Left renal cortex interstitium (tissue), 4 donors: ENCODE measurements around the gene OPA3. TPM values are rescaled to one million over a fixed set of nuclear protein-coding genes. Genes with fewer than 3 reads are reported as not detected.

Source experiments
- DNase-seq, 4 donors: peaks; one replicate each; pipeline ENCODE4 v3.0.0-alpha.2; 2013; ENCODE audit warnings: low read depth in 4 of 4, low spot score in 2 of 4, missing footprints in 1 of 4
- polyA plus RNA-seq, 4 donors: library from polyadenylated mRNA; unstranded; fragments of 120-200 nt; gene quantifications; one replicate each; pipeline ENCODE4 v1.2.1, GENCODE V29; 2013; ENCODE audit not compliant: insufficient read length in 4 of 4

Gene OPA3
- polyA plus RNA-seq, 4 donors: 9.7 to 13.3 (median 10.6) TPM

DNA sequence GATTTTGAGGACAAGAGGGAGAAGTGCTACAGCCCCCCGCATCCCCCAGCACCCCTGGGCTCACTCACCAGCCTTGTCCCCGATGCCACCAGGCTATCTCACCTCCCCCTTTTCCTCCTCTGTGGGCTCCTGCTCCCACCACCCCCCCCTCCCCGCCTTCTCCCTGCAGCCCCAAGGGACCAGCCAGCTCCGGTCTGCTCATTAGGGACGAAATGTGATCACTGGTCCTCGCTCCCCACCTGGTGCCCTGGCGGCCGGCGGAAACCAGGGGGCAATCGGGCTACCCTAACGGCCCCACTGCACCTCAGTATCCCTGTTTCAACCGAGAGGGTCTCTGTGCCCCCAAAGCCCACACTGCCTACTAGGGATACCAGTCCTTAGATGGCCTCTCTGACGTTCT is 14.7 kb upstream of the OPA3 start:
- no peak for DNase-seq

DNA sequence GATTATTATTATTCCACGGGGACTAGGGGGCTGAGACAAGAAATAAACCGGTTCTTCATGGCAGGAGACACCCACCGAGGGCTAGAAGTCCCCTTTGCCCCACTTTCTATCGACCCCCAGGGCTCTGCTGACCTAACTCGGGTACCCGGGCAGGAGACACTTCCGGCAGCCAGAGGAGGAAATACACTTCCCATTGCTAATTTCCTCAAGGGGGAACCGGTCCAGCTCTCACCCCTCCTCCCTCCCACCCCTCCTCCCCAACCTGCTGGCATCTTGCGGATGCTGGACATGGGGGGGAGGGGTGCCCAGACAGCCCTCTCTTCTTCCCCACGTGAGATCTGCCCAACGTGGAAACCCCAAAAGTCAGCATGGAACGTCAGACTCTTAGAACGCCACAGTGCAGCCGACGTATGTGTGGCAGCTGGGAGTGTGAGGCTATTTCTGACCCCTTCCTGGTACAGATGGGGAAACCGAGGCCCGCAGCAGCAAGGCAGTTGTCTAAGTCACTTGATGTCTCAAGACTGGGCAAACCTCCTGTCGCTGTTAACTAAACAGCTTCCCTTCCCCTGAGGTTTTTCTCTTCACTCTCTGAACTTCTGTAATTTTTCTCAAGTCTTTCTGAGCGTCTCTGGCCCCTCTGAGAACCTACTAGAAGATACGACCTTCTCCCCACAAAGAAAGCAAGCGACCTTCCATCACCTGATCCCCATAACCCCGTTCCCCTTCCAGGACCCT is 13.8 kb upstream of the OPA3 start:
- no peak for DNase-seq

DNA sequence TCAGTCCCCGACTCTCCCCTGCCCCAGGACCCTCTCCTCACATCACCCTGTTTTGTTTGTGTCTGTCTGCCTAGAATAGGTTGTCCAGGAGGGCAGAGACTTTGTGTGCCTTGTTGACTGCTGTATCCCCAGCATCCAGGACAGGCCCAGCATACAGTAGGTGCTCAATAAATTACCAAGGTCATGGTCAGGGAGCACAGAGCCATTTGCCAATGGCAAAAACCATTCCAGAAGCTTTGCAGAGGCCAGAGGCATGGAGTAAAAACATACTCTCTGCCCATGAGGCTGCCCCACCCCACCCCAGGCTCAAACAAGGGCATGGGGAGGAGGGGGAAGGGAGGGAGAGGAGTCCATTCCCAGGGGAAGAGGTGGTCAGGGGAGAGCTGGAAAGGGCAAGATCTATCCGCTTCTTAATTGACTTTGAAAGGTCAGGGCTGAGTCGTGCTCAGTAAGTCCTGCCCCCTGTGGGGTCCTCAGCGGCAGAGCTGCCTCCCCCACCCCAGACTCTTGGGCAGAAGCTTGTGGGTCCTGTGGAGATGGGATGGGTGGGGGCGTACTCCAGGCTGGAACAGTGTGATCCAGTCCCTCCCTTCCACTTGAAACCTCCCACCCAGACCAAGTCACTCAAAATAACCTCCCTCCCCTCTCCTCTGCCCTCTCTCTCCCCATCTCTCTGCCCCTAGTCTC is 13.0 kb upstream of the OPA3 start:
- no peak for DNase-seq

DNA sequence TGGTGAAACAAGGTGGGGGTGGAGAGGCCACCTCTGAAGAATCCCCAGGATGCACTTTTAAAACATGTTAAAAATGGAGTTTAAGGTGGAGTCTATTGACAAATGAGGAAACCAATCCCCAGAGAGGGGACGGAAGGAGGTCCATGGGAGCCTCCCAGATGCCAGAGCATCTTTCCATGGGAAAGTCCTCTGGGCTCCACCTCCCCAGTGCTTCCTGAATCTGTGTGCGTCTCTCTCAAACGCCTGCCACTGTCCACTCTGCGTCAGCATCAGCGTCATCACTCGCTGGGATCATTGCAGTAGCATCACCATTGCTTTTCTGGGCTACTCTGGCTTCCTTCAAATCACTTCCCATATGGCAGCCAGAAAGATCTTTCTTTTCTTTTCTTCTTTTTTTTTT is 11.2 kb upstream of the OPA3 start:
- no peak for DNase-seq

DNA sequence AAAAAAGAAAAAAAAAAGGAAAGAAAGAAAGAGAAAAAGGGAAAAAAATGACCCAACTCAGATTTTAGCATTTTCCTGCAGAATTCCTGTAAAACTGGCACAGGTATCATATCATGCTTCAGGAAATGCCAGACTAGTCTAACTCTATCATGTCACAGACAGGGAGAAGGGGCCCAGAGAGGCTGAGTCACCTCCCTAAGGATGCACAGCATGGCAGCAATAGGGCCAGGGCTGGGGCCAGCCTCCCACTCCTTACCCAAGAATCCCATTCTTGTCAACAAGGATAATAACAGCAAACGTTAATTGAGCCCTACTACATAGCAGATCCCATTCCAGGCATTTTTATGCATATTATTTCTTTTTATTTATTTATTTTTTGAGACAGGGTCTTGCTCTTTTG is 8.9 kb upstream of the OPA3 start:
- DNase-seq: no peak

DNA sequence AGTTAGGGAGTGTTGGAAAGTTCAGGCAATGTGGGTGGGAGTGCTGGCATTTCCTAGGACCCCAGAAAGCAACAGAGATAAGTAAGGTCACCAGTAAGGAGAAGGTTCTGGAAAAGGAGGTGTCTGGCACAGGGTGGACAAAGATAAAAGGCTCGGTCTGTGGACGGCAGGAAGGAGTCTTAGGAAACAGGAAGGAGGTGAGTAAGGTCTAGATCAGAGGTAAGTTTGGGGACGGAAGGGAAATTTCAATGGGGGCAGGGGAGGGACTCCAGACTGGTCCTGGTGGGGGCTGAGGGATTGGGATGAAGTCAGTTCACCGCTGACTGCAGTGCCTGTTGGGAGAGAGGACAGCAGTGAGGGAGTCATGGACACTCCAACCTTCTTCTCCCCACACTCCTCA is 7.8 kb upstream of the OPA3 start:
- no peak for DNase-seq

DNA sequence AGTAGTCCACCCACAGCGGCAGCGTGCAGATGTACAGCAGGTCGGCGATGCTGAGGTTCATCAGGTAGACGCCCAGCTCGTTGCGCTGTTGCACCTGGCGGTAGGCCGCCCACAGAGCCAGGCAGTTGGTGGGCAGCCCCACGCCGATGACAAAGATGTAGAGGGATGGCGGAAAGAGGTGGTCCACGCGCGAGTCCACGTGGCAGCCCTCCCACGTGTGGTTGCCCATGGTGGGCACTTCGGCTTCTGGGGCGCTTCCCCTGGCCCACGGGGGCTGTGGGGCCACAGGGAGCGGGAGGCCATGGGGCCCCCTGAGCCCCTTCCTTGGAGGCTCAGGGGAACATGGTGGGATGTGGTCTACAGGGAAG is 7.0 kb upstream of the OPA3 start:
- DNase-seq: no peak

DNA sequence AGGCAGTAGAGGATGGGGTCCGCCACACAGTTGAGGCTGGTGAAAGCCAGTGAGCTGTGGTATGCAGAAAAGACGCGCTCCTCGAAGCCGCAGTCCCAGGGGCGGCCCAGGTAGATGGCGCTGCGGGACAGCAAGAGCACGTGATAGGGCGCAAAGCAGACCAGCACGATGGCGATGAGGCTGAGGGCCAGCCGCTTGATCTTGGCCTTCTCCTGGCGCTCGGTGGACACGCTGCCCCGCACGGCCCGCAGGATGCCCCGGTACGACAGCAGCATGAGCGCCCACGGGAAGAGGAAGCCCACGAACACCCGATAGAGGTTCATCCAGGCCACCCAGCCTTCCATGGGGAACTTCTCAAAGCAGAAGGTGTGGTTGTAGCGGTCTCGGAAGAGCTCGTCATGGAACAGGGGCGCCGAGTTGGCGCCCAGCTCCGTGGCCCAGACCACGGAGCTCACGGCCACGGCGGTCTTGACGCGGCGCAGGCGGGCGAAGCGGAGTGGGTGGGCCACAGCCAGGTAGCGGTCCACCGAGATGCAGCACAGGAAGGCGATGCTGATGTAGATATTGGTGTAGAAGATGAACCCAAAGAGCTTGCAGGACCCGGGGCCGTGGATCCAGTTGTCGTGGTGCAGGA is 6.5 kb upstream of the OPA3 start:
- no peak for DNase-seq

DNA sequence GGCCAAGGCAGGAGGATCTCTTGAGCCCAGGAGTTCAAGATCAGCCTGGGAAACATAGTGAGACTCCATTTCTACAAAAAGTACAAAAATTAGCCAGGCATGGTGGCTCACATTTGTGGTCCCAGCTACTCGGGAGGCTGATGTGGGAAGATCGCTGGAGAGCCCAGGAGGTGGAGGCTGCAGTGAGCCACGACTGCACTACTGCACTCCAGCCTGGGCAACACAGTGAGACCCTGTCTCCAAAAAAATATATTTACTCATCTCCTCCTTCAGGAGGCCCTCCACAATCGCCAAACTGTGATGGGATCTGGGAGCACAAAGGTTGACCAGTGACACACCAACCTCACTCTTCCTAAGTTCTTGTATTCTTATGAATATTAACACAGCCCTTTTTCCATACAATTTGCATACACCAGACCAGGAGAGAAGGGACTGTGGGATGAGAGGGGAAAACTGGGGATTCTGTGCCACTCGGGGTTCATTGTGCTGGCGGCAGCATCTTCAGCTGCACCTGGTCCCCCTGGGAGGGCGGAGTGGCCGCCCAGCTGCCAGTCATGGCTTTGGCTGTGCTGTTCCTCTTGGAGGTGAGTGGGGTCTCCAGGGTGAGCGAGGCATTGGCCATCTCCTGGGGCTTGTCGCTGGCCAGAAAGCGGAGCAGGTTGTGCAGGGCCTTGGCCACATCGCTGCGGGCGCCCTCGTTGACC is 5.8 kb upstream of the OPA3 start:
- no peak for DNase-seq

DNA sequence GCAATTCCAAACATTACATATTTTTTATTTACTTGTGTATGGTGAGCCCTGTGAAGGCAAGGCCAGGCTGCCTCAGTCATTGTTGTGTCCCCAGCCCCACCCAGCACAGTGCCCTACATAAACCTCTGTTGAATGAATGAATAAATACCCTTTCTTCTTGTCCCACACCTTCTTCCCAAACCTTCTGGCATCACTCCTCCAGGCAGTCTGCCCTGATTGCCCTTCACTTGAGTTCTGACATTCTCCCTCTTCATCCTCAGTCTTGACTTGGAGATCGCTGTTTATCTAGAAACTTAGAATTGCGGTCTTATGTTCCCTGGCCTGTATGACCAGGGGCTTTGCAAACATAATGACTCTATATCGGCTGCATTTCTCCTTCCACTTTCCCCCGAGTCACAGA is 5.2 kb upstream of the OPA3 start:
- no peak for DNase-seq

DNA sequence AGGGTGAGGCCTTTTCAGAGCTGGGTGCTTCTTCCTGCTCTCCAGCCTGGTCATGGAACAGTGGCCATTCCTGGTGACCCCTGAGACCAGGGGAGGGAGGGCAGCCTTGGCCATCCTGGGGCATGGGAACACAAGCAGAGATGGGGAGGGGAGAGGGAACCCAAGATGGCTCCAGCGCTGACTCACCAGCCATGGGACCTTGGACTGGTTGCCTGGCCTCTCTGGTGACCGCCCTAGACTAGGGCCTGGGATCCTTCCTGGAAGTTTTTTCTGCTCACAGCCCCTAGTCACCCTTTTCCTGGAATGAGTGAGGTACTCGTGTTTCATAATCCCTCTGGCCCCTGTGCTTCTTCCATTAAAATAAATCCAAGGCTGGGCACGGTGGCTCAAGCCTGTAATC is 3.3 kb upstream of the OPA3 start:
- DNase-seq: no peak

DNA sequence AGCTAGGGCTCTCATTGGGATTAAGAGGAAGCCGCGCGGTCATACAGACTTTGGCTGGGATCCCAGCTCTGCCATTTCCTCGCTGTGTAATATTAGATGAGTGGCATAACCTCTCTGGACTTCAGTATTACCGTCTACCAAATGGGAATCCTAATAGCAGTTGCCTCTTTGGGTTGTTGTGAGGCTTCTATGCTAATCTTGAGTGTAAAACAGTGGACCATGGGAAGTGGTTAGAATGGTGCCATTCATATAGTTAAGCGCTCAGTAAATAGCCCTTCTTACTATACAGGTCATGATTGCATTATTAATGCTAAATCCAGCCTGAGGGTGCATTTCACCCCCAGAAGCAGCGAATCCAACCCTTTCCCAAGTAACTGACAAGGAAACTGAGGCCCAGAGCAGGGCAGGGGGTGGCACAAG is 566 bp upstream of the OPA3 start:
- DNase-seq: no peak

DNA sequence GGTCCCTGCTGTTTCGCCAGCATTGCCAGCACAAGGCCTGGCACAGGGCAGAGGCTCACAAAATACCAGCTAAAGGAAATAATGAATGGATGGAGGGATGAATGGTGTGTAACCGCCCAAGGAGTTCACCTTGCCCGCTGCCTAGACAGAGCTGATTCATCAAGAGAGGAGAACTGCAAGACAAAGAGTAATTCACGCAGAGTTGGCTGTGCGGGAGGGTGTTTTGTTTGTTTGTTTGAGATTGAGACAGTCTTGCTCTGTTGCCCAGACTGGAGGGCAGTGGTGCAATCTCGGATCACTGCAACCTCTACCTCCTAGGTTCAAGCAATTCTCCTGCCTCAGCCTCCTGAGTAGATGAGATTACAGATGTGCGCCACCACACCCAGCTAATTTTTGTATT is 3.0 kb downstream of the OPA3 start:
- no peak for DNase-seq

DNA sequence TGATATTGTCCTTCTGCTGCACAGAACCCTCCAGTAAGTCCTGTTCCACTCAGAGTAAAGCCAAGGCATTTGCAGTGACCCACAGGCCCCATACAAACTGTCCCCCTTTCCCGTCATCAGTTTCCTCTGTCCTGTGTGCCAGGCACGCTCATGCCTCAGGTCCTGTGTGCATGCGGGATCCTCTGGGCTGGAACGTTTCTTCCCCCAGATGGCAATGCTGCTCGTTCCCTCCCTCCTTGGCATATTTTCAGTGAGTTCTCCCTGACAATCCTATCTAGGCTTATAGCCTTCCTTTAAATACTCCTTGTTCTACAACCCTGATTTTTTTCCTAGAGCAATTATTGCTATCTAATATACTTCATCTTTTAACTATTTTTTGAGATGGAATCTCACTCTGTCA is 5.7 kb downstream of the OPA3 start:
- no peak for DNase-seq

DNA sequence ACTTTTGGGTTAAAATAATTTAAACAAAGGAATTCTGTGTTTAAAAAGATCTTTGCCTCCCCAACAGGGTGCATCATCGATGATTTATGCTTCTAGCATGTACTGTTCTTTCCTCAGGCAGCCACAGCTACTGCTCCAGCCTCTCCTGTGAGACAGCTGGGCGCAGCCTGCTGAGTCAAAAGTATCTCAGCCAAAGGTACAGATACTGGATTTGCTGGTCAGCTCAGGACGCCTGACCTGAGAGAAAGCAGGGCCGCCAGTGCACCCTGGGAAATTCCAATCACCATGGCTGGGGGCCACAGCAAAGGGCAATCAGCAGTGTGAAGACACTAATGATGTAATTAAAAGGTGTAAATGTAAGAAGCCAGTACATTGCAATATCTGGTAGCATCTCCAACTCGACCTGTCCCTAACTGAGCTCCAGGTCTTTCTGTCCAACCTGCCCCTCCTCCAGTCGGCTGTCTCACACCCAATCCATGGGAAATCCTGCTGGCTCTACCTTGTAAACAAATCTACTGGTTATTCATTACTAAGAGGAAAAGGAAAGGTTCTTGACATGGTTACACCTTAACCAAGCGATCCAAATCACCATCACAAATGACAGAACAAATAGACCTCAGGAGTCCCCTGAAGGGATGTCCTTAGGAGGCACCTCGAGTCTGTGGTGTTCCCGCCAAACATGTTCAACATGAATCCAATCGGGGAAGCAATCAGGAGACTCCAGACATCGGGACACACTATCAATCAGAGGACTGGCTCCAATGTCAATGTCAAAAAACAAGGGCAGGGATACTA is 7.3 kb downstream of the OPA3 start:
- no peak for DNase-seq

DNA sequence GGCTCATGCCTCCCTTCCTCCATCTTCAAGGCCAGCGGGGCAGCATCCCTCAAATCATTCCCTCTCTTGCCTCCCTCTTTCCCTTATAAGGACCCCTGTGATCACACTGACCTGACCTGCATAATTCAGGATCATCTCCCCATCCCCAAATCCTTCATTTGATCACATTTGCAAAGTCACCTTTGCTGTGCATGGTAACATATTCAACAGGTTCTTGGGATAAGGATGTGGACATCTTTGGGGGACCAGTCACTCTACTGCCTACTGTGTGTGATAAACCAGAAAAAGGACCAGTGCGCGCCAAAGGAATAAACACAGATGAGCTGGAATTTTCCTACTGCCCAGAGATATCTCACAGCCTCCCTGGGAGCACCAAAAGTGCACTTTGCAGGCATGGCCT is 7.9 kb downstream of the OPA3 start:
- DNase-seq: no peak

DNA sequence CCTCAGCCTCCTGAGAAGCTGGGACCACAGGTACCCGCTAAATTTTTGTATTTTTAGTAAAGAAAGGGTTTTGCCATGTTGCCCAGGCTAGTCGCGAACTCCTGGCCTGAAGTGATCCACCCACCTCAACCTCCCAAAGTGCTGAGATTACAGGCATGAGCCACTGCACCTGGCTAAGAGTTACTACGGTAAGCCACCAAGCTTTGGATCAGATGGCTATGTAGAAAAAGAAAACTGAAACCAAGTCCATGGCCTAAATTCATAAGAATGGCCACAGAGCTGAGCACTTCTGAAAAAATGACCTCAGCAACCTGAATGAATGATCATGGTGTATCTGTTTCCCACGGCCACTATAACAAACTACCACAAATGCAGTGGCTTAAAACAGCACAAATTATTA is 9.4 kb downstream of the OPA3 start:
- DNase-seq: no peak

DNA sequence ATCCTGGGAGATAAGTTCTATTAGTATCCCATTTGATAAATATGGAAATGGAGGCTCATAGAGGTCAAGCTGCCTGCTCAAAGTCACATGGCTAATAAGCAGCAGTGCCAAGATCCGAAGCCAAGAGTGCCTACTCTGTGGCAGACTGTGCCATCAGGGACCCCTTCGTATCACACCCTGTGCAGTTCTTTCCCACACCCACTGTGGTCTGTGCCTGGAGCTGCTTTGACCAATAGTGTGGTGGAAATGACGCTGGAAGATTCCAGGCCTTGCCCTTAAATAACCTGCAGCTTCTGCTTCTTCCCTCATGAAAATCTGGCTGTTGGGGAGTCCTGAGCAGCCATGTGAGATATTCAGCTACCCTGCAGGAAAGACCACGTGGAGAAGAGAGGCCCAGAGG is 10.1 kb downstream of the OPA3 start:
- no peak for DNase-seq

DNA sequence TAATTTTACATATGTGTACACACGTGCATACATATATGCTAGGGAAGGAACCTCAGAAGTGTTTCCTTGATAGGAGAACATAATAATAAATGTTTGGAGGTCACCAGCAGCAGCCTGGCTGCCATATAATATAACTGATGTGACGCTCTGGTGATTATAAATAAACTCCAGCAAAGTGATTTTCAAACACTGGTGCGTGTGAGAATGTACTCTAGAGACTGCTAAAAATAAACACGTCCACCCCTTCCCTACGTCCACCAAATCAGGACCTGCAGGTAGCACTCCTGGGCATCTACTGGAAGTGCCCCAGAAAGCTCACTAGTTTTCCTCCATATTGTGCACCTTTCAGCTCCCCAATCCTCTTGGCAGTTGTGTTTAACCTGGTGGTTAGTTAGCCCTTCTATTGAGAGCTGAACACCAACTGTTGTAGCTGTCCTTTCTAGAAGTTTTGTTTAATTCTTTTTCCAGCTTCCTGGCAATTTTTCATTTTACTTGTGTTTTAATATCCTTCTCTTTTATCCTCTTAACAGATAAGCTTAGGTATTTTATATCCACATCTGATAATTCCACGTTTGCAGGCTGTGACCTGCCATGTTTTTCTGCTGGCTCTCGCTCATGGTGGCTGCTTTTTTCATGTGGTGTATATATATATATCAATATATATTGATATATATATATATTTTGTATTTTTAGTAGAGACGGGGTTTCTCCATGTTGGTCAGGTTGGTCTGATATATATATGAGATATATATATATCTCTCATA is 13.0 kb downstream of the OPA3 start:
- DNase-seq: no peak
